Adrenal gland (tissue), 12 donors: ENCODE data around the gene CLSTN1. TPM values are rescaled to one million over a fixed set of nuclear protein-coding genes. Genes with fewer than 3 reads are reported as not detected.

Experiments
- DNase-seq, 7 donors: peaks; one replicate each; pipeline ENCODE4 v3.0.0-alpha.2; 2019 to 2020
- H3K27ac ChIP-seq, 5 donors: fragments of 200-600 bp; sonication (generic) in 4 of 5; 1 replicate in 3 of 5; 2 replicates in 2 of 5; pipeline versions ENCODE4 v1.5.1 to v1.8.0; 2016 to 2020; ENCODE audit warnings: mild to moderate bottlenecking in 1 of 5
- H3K27me3 ChIP-seq: fragments of 200-600 bp; 2 replicates; pipeline ENCODE4 v1.8.0; 2021
- H3K36me3 ChIP-seq, 2 donors: fragments of 200-600 bp; replicated peaks in 1 of 2; 1 replicate in 1 of 2; 2 replicates in 1 of 2; pipeline versions ENCODE4 v1.5.1 to v1.8.0; 2018 to 2022
- H3K4me1 ChIP-seq, 2 donors: fragments of 200-600 bp; replicated peaks in 1 of 2; 1 replicate in 1 of 2; 2 replicates in 1 of 2; pipeline versions ENCODE4 v1.5.1 to v1.8.0; 2018 to 2021
- H3K4me3 ChIP-seq, 4 donors: fragments of 200-600 bp; sonication (generic) in 3 of 4; one replicate each; pipeline ENCODE4 v1.5.1; 2016 to 2018
- H3K9me3 ChIP-seq, 3 donors: fragments of 200-600 bp; sonication (generic) in 1 of 3; replicated peaks in 1 of 3; 1 replicate in 2 of 3; 2 replicates in 1 of 3; pipeline versions ENCODE4 v1.5.1 to v1.8.0; 2016 to 2021
- CTCF ChIP-seq, 6 experiments: fragments of 450-650 bp in 4 of 6; fragments of 200-600 bp in 2 of 6; sonication (generic) in 1 of 6; IDR thresholded peaks; 1 replicate in 5 of 6; 2 replicates in 1 of 6; pipeline versions ENCODE4 v1.5.1 to v1.8.0; 2016 to 2021; ENCODE audit warnings: antibody characterized with exemption in 6 of 6, mild to moderate bottlenecking in 2 of 6, moderate library complexity in 1 of 6
- POLR2A ChIP-seq, 2 donors: fragments of 450-650 bp; IDR thresholded peaks; one replicate each; pipeline ENCODE4 v1.6.1; 2017; ENCODE audit warnings: antibody characterized with exemption in 2 of 2, mild to moderate bottlenecking in 2 of 2, moderate library complexity in 1 of 2
- WGBS, 4 donors: extraction: QIAGEN DNeasy Blood & Tissue Kit in 2 of 4; methylation state at CpG; one replicate each; pipeline versions ENCODE4 v1.1.5 to v1.1.7; 2013 to 2017; 5-methylcytosine and 5-hydroxymethylcytosine counted together
- intact Hi-C, 2 donors: fragments of 100-400 bp; cut with DNase I; formaldehyde crosslinking; loops; one replicate each; pipeline versions ENCODE4 v1.14.1 to v1.15.0; 2022 to 2023
- polyA plus RNA-seq, 3 donors: library from polyadenylated mRNA; stranded (reverse); fragments of 200-250 nt in 2 of 3; fragments of 350-450 nt in 1 of 3; fragmentation: Illumina TruSeq in 1 of 3; extraction: RNeasy Lipid Tissue Mini Kit (QIAGEN cat#74804) in 1 of 3; gene quantifications; one replicate each; pipeline ENCODE4 v1.2.3, GENCODE V29; 2013 to 2014
- total RNA-seq, 9 donors: library from RNA; depleted of rRNA in 4 of 9; stranded (reverse); fragments of >200 nt in 4 of 9; fragments of 120-200 nt in 1 of 9; fragmentation: NEBNext Ultra II Directional in 1 of 9; extraction: Animal tissue kit (Norgen Biotek cat#: 25700) in 1 of 9; gene quantifications; one replicate each; pipeline versions ENCODE4 v1.1.0 to v1.2.4, GENCODE V29; 2013 to 2023
- donor health status: healthy with polysubstance abuse.
- donor health status: Bipolar disorder and iron deficiency.
- donor health status: DM: yes; HTN: yes; CAD: no.
- donor health status: DM: no; HTN: no; CAD: no.
- donor health status: DM: no; HTN: no; CAD: no.
- donor health status: DM: yes; HTN: yes; CAD: no.

Gene CLSTN1
- total and polyA plus RNA-seq, 12 donors: 48.8 to 106 (median 77.9) TPM

GRCh38 chr1:9780554-9781110 is 43.1 kb downstream of the CLSTN1 start:
- WGBS, 4 donors: 93 to 97% (median 95%) methylated on average over 10 of the region's 10 CpGs
- DNase-seq: no peak
- H3K4me1 ChIP-seq: no peaks in the 10 kb centered on the region
- H3K9me3 ChIP-seq: no peaks in the 10 kb centered on the region
- H3K4me3 ChIP-seq: no peak overlapping the region
- H3K27me3 ChIP-seq: no peaks in the 10 kb centered on the region
- TF ChIP-seq CTCF (IDR thresholded peaks at IDR 0.05): no peak
- TF ChIP-seq POLR2A (IDR thresholded peaks at IDR 0.05): no peak
- no peaks in the 10 kb centered on the region for H3K36me3 ChIP-seq
- no peak overlapping the region for H3K27ac ChIP-seq
- intact Hi-C loops: no loop called here

- H3K36me3 ChIP-seq: no peaks in the 10 kb centered on the region
- no peak overlapping the region for H3K27ac ChIP-seq
- TF ChIP-seq POLR2A (IDR thresholded peaks at IDR 0.05): no peak
- TF ChIP-seq CTCF (IDR thresholded peaks at IDR 0.05): no peak
- intact Hi-C loops: no loop called here
- WGBS, 4 donors: 93 to 96% (median 95%) methylated on average over 10 of the region's 10 CpGs
- no peak overlapping the region for H3K4me3 ChIP-seq
- DNase-seq: no peak
- H3K27me3 ChIP-seq: no peaks in the 10 kb centered on the region
- H3K9me3 ChIP-seq: no peaks in the 10 kb centered on the region
- H3K4me1 ChIP-seq: no peaks in the 10 kb centered on the region
These were observed 44.9 kb downstream of the CLSTN1 start for GRCh38 chr1:9778905-9779304.

- DNase-seq: no peak
- 77 to 97% (median 94%) methylated on average over 2 of the region's 2 CpGs for WGBS, 4 donors
- intact Hi-C loops: no loop called here
- no peak overlapping the region for H3K27ac ChIP-seq
- no peak for TF ChIP-seq CTCF (IDR thresholded peaks at IDR 0.05)
- TF ChIP-seq POLR2A (IDR thresholded peaks at IDR 0.05): no peak
- H3K4me3 ChIP-seq: no peak overlapping the region
- H3K27me3 ChIP-seq: no peaks in the 10 kb centered on the region
- peaks cover 0 to 12% of the 10 kb centered on the region in 2 donors for H3K36me3 ChIP-seq
- H3K9me3 ChIP-seq: no peaks in the 10 kb centered on the region
- H3K4me1 ChIP-seq: no peaks in the 10 kb centered on the region
These were observed 47.1 kb downstream of the CLSTN1 start for GRCh38 chr1:9776685-9777084.

- WGBS, 4 donors: 90 to 92% (median 91%) methylated on average over 20 of the region's 20 CpGs
- Histone ChIP-seq H3K4me3 (no peak overlapping the region), H3K27me3 (no peaks in the 10 kb centered on the region), H3K36me3 (peaks cover 0 to 12% of the 10 kb centered on the region in 2 donors), H3K9me3 (no peaks in the 10 kb centered on the region), H3K4me1 (no peaks in the 10 kb centered on the region), H3K27ac (no peak overlapping the region)
- intact Hi-C loops: no loop called here
- no peak for TF ChIP-seq POLR2A (IDR thresholded peaks at IDR 0.05)
- TF ChIP-seq CTCF (IDR thresholded peaks at IDR 0.05): no peak
- no peak for DNase-seq
These were observed 48.8 kb downstream of the CLSTN1 start for GRCh38 chr1:9774712-9775679.
